GM21825 (cell line): ENCODE data around the gene ABCC8.
"Not testable (repeated sequence)": the region's sequence is repeated elsewhere in the genome, so short reads cannot be mapped to it uniquely, and the experiment has no call there.

ENCODE experiments used
- ATAC-seq: cut with Tn5 transposase; IDR thresholded peaks from one replicate; pipeline ENCODE4 v1.9.1; 2021; ENCODE audit warnings: mild to moderate bottlenecking, moderate library complexity; ENCODE audit not compliant: unreplicated experiment

The ABCC8 gene

DNA sequence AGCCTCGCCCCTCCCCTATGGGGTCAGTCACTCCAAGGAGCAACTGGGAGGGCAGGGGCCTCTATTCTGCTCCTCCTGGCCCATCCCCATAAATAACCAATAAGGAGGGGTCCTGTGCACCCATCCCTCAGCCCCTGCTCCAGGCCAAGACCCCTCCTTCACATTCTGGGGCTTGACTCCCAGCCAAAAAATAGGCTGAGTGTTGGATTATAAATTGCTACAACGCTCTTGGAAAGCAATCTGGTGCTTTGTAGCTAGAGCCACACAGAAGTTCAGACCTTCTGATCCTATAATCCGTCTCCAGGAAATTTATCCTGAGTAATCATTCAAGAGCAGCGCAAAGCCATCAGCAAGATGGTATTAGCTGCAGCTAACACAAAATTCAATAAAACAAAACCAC, 42.5 kb downstream of the ABCC8 start:
- no peak for ATAC-seq

DNA sequence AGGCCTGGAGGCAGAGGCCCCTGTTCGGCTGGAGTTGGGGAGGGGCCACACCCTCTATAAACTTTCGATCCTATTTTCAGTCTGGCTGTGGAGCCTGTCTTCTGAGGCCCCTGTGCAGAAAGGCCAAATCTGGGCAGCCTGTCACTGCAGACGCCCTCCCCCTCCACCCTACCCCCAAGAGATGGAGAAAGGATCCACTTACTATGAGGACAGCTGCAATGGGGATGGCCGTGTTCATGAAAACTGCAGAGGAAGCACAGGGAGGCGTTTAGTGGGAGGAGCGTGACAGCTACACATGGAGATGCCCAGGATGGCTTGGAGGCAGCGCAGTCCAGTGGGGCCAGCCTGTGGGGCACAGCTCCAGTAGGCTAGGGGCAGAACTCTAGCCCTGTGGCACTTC, 44.6 kb downstream of the ABCC8 start:
- no peak for ATAC-seq

DNA sequence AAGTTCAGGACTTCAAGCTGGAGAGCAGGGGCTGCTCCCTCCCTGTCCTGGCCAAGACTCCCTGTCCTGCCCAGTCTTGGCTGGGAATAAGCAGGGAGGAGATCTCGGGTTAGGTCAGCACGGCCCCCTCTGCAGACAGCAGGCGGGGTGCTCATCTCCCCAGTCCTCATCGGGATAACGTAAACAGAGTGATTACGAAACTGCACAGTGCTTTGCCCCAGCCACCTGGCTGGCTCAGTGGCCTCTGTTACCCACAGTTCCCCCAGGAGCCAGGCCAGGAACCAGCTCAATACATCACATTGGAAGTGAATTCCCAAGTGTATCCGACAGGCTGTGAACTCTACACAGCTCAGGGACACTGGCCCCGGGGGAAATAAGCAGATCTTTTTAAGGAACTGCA, 45.5 kb downstream of the ABCC8 start:
- no peak for ATAC-seq

DNA sequence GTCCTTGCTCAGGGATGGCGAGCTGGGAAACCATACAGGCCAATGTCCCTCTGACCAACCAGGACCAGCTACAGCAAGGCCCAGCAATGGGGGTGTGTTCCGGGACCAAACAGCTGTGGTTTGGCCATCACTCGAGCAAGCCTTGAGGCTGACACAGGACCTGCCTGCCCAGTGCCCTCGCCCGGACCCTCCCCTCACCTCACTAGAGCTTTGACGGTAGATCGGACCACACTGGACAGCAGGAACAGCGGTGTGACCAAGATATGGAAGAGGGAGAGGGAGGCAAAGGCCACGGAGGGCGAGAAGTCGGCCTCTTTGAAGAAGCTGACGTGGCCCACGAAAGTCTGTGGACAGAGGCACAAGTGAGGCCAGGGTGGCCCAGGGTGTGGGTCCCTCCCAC, 46.0 kb downstream of the ABCC8 start:
- no peak for ATAC-seq

DNA sequence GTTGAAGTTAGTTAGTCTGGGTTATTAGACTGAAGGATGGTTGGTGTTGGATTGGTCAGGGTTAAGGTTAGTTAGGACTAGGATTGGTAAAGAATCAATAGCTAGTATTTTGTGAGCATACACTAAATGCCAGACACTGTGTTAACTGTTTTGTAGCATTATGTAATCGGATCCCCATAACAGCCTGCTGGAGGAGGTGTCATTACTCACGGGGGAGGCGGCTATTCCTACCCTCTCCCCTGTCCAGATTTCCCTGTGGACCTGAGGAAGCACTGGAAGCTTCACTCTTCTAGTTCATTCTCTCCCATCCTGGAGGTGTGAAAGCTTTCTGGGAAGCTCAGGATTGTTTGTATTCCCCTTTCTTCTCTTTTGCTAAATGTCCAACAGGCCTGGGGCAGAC, 47.7 kb downstream of the ABCC8 start:
- ATAC-seq = no peak

DNA sequence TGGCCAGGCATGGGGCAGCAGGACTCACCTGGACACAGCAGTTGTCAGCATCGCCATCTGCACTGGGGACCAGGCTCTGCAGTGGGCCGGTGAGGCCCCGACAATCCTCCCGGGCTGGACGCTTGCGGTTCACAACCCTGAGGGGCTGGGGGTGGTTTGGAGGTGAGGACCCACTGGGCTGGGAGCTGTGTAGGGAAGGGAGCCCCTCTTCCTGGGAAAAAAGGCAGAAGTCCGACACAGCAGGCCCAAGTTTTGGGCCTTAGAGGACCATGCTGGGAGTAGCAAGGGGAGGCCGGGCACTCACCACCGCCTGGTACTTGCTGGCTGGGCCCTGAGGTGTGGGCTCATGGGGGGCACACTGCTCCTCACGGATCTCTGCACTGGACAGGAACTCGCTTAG, 48.4 kb downstream of the ABCC8 start:
- no peak for ATAC-seq

DNA sequence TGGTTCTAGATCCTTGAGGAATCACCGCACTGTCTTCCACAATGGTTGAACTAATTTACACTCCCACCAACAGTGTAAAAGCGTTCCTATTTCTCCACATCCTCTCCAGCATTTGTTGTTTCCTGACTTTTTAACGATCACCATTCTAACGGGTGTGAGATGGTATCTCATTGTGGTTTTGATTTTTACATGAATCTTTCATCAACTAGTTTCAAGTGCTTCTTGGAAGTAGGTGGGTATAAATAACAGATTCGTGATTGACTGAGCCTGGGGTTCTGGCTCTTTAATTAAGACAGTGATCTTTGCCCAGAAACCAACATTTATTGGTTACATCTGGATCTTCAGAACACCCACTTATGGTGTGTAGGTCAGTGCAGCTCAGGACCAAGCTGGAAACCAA, 50.4 kb downstream of the ABCC8 start:
- not testable (repeated sequence) for ATAC-seq

DNA sequence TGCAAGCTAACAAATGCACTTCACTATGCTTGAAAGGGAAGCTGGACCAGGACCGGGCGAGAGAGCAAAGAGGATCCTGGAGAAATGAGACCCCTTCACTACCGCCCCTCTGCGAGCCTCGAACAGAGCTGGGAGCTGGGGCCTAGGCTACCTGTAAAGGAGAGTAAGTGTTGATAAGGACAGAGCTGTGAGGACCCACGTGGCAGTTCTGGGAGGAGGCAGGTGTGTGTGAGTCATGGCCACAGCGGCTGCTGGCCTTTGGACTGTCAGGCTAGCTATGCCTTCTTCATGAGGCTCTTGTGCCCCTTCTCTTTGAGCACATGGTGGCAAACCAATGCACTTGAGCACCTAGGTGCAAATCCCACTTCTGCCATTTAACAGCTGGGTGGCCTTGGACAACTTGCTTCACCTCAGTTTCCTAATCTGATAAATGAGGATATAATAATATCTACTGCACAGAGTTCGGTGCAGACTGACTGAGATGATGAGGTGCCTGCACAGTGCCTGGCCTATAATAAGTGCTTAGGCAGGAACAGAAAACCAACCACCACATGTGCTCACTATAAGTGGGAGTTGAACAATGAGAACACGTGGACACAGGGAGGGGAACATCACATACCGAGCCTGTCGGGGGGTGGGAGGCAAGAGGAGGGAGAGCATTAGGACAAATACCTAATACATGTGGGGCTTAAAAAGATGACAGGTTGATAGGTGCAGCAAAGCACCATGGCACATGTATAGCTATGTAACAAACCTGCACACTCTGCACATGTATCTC, 52.9 kb downstream of the ABCC8 start:
- no peak for ATAC-seq

DNA sequence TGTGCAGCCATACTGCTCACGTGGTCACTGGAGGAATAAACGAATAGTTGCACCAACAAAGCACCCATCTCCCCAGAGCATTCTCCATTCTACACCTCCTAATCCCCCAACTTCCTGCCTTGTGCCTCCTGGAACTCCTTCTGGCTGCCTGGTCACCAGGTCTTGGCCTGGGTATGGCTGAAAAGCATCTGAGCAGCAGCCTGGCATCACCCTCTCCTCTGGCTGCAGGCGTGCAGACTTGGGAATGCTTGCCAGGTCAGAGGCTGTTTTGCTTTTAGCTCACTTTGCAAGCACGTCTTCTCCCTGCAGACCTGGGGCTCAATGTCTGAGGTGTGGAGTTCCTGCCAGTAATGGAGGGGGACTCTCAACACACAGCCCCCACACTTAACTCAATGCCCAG, 54.9 kb downstream of the ABCC8 start:
- no peak for ATAC-seq

DNA sequence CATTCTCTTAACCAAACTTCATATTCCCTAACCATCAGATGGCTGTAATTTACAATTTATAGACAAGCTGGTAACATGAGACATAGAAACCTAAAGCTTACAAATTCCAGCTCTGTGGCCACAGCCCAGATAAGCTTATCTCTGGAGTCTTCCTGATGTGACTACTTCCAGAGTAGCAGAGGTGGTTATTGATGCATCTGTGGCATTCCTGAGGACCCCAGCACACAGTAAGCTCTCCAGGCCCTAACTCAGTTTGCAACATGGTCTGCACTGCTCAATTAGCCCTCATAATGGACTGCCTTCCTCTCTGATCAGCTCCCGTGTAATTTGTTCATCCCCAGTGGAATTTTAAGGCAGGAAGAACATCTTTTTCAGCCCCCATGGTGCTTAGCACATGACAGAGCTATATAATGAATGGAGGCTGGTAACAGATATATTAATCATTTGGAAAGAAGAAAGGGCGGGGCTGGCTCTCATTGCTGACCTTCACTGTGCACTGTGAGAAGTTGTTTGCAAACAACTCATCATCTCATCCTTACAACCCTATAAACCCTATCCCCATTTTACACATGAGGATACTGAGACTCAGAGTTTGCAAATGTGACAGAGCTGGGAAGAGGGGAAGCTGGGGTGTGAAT, 58.1 kb downstream of the ABCC8 start:
- no peak for ATAC-seq

DNA sequence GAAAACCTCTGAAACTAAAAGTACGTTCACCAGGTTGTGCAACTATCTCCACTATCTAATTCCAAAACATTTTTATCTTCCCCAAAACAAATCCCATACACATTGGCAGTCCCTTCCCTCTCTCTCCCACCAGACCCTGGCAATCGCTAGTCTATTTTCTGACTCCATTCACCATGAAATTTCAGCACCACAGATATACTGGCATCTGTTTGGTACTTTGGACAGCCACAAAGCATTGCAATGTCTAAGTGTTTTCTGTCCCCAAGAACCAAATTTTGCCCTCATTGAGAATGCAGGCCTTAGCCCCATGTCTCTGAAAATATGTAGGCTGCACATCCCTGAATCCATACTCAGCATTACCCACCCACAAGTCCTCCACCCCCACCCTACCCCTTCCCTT, 60.2 kb downstream of the ABCC8 start:
- ATAC-seq = no peak

DNA sequence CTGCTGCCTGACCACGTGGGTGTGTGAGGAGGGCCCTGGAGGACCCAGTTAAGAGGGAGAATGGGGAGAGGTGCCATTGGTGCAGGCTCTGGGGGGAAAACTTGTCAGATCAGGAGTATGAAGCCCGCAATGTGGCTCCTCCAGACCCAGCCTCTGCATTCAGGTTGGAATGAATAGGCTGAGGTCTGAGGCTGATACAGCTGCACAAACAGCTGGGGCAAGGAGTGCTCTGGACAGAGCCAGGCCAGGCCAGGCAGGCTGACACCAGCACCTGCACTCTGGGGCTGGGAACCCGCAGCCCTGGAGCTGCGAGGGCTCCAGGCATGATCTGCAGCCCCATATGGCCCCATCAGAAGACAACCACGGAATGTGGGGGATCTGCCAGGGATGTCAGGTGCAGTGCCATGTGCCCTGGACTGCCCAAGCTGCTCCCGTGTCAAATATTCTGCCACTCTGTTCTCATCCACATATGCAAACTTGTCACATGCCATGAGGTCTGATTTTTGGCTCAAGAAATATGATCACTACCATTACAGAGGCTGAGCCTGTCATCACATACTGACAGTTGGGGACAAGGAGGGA, 61.0 kb downstream of the ABCC8 start:
- no peak for ATAC-seq

DNA sequence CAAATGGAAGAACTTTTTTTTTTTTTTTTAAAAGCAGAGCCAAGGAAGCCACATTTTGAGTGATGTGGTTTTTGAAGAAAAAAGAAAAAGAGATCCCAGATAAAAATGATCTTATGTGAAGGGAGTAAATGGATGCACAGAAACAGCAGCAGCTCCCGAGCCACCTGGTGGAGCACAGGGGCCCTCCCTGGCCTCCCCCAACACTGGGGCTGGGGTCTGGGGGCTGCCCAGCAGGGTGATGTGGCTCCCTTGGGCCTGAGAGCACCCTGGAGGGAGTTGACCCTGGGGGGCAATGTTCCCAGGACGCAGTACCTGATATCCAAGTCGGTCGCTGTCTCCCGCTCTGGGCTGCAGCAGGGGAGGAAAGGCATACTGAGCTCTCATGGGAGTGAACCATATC, 61.7 kb downstream of the ABCC8 start:
- ATAC-seq = no peak

DNA sequence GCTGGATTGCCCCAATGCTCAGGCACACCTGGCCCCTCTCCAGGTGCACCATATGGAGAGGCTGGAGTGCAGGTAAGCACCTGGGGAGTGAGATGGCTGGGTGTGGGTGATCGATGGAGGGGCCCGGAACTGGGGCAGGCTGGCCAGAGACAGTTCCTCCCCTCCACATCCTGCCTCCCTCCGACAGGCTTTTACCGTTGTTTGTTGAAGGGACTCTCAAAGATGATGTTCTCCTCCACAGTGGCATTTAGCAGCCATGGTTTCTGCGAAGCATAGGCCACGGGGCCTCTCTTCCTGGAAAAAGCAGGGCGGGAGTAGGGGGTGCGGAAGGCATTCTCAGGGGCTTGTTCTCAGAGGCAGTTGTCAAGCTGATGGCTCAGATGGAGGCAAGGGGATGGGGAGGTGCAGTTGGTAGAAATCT, 62.3 kb downstream of the ABCC8 start:
- no peak for ATAC-seq

DNA sequence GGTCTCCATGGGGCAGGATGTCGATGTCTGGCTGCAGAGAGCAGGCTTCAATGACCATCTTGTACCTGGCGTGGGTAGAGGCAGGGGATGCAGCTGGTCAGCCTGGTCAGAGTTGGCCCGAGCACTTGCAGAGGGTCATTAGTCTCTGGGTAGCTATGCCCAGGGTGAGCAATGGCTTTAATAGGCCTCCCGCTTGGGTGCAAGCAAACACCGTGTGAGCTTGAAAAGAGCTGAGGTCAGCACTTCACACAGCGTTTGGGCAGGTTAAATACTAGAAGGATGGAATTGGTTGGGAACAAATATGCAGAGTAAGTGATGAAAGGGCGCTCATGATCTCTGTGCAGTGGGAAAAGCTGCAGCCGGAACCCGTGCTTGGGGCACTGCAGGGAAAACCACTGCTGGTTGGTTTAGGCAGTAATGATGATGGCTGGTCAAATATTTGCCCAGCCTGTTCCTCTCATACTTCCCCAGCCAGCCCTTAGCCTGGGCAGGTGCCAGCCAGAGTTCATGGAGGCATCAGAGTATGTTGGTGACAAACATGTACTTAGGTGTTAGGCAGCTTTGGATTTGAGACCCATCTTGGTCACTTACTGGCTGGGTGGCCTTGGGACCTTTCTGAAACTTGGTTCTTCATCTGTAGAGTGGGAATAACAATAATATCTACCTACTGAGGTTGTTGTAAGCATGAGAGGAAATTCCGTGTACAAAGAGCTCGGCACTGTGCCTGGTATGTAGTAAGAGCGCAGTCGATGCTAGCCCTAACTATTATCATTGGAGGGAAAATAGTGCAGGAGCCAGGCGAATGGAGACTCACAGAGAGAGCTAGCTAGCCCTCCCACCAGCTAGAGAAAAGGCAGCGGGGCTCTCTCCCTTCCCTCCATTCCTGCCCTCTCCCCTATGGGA, 63.0 kb downstream of the ABCC8 start:
- ATAC-seq = no peak

DNA sequence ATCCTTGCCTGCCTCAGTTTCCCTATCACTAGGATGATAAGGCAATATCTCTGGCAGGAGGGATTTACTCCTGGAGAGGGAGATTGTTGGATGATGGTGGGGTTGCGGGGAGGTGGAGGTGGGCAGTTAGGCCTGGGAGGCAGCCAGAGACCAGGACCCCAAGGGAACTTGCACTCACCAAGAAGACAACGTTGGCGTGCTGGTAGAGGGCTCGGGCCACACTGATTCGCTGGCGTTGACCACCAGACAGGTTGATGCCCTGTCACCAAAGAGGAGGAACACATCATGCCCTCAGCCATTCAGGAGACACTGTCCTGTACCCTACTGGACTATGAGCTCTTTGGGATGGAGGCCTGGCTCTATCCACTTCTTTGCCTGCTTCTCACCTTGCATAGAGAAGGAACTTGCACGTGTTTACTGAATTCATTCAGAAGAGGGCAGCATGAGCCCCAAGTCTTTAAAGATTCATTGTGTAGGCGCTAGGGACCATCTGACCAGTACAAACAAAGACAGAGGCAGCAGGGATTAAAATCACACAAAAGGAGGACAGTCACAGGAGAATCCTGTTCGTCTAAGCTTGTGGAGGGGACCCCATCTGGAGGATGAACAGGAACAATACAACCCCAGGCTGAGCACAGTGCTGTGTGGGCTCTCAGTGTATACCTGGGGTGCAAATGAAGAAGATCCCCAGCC, 64.0 kb downstream of the ABCC8 start:
- ATAC-seq = no peak

DNA sequence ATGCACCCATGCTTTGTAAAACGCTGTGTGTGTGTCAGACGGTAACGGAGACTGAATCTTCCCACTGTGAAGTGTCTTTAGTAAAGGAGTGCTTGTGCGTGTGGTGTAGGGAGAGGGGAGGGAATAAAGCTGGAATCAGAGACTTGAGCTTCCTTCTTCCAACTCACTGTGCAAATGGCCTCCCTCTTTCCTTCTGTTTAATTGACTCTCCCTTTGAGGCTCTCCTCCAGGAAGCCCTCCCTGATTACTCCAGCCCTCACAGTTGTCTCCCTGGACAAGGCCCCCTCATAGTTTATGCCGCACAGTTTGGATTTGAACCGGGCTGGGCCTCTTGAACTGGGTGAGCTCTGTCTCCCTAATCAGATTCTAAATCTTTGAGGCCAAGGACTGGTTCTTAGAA, 65.2 kb downstream of the ABCC8 start:
- ATAC-seq = no peak

DNA sequence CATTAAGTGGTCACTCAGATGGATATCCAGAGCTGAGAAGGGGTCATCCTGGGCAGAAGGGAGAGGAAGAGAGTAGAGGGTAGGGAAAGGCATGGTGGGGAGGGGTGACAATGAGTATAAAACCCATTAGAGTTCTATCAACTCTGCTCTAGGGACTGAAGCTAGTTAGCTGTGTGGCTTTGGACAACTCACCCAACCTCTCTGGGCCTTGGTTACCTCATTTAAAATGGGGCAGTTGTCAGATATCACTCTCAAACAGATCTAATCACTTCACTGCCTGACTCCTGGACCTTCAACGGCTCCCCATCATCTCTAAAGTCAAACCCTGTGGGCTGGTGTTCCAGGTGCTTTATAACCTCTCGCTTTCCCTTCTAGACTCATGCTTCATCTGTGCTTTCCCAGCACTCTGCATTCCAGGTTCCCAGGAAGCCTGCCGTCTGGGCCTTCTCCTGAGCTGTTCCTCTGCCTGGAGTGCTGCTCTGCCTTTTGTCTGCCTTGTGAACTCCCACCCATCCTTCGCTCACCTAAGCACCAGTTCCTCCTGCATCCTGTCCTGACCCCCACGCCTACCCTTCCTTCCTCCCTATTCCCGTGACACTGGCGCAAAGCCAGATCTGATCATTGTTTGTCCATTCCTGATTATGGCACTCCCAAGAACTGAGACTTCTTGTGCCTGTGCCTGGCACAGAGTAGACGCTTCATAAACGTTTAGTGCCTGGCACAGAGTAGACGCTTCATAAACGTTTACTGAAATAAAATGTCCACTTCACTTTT, 65.9 kb downstream of the ABCC8 start:
- ATAC-seq = no peak

DNA sequence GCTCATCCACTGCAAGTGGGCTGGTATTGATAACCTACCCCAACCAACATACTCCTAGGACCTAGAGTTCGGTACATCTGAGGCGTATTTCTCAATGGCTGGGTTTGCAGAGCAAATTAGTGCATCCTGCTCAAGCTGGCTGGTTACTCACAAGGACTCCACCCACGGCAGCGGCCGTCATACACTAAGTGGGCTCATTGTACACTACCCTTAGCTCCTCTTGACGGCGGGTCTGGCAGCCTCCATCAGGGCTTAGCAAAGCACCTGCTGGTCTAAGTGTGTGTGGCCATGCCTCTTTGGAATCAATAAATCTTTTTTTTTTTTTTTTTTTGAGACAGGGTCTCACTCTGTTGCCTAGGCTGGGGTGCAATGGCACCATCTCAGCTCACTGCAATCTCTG, 68.0 kb downstream of the ABCC8 start:
- ATAC-seq = no peak

DNA sequence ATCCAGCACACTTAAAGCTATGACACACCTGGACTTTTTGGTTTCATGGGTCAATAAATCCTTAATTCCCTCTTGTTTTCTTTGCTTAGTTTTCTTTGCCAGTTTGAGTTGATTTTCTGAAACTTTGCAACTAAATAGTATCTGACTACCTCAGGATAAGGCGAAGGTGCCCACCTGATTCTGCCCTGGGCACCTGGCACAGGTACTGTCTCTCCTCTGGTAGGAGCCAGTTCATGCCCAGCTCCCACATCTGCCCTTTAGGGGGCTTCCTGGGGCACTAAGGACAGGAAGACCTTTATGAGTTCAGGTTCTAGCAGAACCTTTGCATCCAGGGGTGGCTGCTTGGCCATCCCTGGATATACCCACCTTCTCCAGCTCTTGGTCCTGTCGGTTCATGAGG, 68.6 kb downstream of the ABCC8 start:
- ATAC-seq = no peak
